AG09309 (cell line): ENCODE measurements around the gene DPY30.

Source experiments
- DNase-seq: peaks from one replicate; pipeline ENCODE4 v3.0.0-alpha.2; 2010; ENCODE audit warnings: low read depth
- H3K4me3 ChIP-seq: 2 replicates; pipeline ENCODE4 v1.5.1; 2011; ENCODE audit warnings: mild to moderate bottlenecking, low read depth, low read length, moderate library complexity; ENCODE audit not compliant: control insufficient read depth
- TF ChIP-seq, protein P1 (sequence below): IDR thresholded peaks from 2 replicates; pipeline ENCODE4 v1.5.1; 2011; ENCODE audit warnings: mild to moderate bottlenecking, low read depth, low read length, inconsistent platforms; ENCODE audit not compliant: insufficient read depth, control insufficient read depth; ENCODE audit errors: missing control alignments

Gene DPY30

DNA sequence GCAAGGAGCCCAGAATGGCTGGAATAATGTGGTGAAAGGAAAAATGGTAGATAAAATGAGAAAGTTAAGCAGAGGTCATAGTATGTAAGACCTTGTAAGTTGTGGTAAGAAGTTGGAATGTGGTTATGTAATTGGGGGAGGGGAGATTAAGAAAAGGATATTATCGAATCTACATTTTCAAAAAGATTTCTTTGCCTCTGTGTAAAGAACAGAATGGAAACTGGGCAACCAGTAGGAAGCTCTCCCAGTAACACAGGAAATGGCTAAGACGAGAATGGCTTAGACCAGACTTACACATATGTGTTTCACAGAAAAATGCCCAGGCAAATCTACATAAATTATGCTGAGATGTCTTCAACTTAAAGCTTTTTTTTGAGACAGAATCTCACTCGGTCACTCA lies 42.0 kb downstream of the DPY30 start:
- no peak for DNase-seq
- no peak overlapping the region for H3K4me3 ChIP-seq
- TF ChIP-seq, protein P1, sequence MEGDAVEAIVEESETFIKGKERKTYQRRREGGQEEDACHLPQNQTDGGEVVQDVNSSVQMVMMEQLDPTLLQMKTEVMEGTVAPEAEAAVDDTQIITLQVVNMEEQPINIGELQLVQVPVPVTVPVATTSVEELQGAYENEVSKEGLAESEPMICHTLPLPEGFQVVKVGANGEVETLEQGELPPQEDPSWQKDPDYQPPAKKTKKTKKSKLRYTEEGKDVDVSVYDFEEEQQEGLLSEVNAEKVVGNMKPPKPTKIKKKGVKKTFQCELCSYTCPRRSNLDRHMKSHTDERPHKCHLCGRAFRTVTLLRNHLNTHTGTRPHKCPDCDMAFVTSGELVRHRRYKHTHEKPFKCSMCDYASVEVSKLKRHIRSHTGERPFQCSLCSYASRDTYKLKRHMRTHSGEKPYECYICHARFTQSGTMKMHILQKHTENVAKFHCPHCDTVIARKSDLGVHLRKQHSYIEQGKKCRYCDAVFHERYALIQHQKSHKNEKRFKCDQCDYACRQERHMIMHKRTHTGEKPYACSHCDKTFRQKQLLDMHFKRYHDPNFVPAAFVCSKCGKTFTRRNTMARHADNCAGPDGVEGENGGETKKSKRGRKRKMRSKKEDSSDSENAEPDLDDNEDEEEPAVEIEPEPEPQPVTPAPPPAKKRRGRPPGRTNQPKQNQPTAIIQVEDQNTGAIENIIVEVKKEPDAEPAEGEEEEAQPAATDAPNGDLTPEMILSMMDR: no peak

GRCh38 chr2:31996571-31997150 lies 42.9 kb downstream of the DPY30 start:
- no peak for DNase-seq
- TF ChIP-seq, protein P1: no peak
- no peak overlapping the region for H3K4me3 ChIP-seq

DNA sequence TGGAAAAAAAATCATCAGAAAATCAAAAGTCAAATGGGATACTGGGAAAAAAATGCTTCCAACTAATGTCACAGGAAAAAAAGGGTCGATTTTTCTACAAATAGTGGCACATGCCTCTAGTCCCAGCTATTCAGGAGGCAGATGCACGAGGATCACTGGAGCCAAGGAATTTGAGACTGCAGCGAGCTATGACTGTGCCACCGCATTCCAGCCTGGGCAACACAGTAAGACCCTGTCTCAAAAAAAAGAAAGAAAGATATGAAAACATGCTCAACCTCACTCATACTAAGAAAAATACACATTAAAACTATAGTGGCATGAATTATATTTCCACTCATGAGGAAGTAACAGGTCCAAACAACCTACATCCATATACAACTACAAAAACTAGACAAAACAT lies 46.7 kb downstream of the DPY30 start:
- no peak for DNase-seq
- TF ChIP-seq, protein P1: no peak
- no peak overlapping the region for H3K4me3 ChIP-seq

- no peak overlapping the region for H3K4me3 ChIP-seq
- TF ChIP-seq, protein P1: no peak
- no peak for DNase-seq
Observed at GRCh38 chr2:31992025-31992579, 47.5 kb downstream of the DPY30 start.

DNA sequence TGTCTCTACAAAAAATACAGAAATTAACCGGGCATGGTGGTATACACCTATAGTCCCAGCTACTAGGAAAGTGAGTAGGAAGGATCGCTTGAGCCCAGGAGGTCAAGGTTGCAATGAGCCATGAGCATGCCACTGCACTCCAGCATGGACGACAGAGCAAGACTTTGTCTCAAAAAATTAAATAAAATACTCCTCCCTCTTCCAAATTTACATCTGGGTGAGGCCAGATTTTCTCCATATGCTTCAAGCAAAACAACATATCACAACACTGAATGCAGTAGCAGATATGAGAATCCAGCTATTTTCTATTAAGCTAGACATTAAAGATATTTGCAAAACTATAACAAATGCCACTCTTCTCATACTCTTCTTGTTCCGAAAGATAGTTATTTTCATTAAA lies 49.7 kb downstream of the DPY30 start:
- TF ChIP-seq, protein P1: no peak
- H3K4me3 ChIP-seq: no peak overlapping the region
- DNase-seq: no peak

GRCh38 chr2:31987454-31988220 lies 52.0 kb downstream of the DPY30 start:
- TF ChIP-seq, protein P1: no peak
- peak; percentile 28 for DNase-seq
- no peak overlapping the region for H3K4me3 ChIP-seq
